GM13977 (cell line): ENCODE measurements around the gene RHOF.

ENCODE experiments used
- DNase-seq: peaks from one replicate; pipeline ENCODE4 v3.0.0; 2012; ENCODE audit warnings: low spot score
- CTCF ChIP-seq: IDR thresholded peaks from 2 replicates; pipeline ENCODE4 v1.5.1; 2012; ENCODE audit warnings: mild to moderate bottlenecking, control low read depth; ENCODE audit not compliant: insufficient read depth; ENCODE audit errors: extremely low read depth, missing control alignments
- in situ Hi-C: fragments of 300-500 bp; cut with MboI; formaldehyde crosslinking; loops from one replicate; pipeline ENCODE4 v1.12.0; 2022; ENCODE audit warnings: low sequenced_read_pairs, low pct_unique_long_range_greater_than_20kb, mixed read lengths, inconsistent platforms; ENCODE audit not compliant: unreplicated experiment

RHOF gene

GRCh38 chr12:121819212-121819949 is 25.9 kb upstream of the RHOF start:
- in situ Hi-C loops, result no loop called here
- no peak for DNase-seq
- TF ChIP-seq CTCF, result no peak

DNA sequence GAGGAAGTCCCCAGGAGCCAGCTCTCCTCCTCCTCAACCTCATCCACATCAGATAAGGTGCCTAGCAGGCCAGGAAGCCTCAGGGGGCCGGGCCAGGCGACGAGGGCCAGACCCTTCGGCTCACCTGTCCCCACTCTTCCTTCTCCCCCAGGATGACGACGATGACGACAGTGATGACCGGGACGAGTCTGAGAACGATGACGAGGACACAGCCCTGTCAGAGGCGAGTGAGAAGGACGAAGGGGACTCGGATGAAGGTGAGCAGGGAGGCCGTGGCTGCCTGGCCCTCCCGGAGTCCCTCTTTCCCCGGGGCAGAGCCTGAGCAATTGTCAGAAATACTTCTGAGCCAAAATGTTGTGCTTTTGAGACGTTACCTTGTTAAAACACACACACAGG is 24.2 kb upstream of the RHOF start:
- TF ChIP-seq CTCF, result no peak
- in situ Hi-C loops, result no loop called here
- no peak for DNase-seq

DNA sequence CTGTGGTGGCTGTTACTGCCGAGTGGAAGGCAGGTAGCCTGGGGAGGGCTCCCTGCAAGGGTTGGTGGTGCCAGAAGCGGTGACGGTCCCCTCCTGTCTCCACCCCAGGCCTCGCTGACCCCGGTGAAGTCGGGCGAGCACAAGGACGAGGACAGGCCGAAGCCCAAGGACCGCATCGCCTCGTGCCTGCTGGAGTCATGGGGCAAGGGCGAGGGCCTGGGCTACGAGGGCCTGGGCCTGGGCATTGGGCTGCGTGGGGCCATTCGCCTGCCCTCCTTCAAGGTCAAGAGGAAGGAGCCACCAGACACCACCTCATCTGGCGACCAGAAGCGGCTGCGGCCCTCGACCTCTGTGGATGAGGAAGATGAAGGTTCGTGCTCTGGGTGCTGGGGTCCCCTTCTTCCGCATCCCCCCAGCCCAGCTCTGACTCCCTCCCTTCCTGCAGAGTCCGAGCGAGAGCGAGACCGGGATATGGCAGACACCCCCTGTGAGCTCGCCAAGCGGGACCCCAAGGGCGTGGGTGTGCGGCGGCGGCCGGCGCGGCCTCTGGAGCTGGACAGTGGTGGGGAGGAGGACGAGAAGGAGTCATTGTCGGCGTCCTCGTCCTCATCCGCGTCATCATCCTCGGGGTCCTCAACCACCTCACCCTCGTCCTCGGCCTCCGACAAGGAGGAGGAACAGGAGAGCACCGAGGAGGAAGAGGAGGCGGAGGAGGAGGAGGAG is 23.6 kb upstream of the RHOF start:
- no peak for TF ChIP-seq CTCF
- in situ Hi-C loops, result no loop called here
- DNase-seq, result no peak

GRCh38 chr12:121815263-121815662 is 21.8 kb upstream of the RHOF start:
- in situ Hi-C loops, result no loop called here
- no peak for DNase-seq

GRCh38 chr12:121814429-121815119 is 21.1 kb upstream of the RHOF start:
- in situ Hi-C loops, result no loop called here
- no peak for DNase-seq
- TF ChIP-seq CTCF, result no peak

More at GRCh38 chr12:121815263-121815662, 21.8 kb upstream of the RHOF start:
- TF ChIP-seq CTCF, result no peak

DNA sequence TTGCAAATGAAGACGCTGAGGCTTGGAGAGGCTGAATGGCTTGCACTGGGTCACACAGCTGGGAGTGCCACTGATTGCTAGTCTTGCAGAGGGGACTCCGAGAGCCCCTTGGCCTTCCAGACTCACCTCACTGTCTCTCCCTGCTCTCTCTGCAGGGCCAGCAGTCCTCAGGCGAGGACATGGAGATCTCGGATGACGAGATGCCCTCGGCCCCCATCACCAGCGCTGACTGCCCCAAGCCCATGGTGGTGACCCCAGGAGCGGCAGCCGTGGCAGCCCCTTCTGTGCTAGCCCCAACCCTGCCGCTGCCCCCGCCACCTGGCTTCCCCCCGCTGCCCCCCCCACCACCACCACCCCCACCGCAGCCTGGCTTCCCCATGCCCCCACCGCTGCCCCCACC is 20.5 kb upstream of the RHOF start:
- TF ChIP-seq CTCF, result no peak
- in situ Hi-C loops, result no loop called here
- DNase-seq, result no peak
